Spleen (tissue), 11 donors: ENCODE results near the gene WDR1. TPM values are rescaled to one million over a fixed set of nuclear protein-coding genes. Genes with fewer than 3 reads are reported as not detected.

Source experiments
- DNase-seq: peaks from one replicate; pipeline ENCODE4 v3.0.0-alpha.2; 2020
- H3K27ac ChIP-seq, 8 donors: fragments of 200-600 bp; sonication (generic) in 7 of 8; 1 replicate in 4 of 8; 2 replicates in 4 of 8; pipeline versions ENCODE4 v1.5.0 to v1.8.0; 2016 to 2021; ENCODE audit warnings: inconsistent platforms in 4 of 8, mild to moderate bottlenecking in 4 of 8, moderate library complexity in 1 of 8
- H3K27me3 ChIP-seq, 7 donors: fragments of 200-600 bp; sonication (generic) in 6 of 7; replicated peaks in 1 of 7; 1 replicate in 4 of 7; 2 replicates in 3 of 7; pipeline versions ENCODE4 v1.5.0 to v1.8.0; 2016 to 2021; ENCODE audit warnings: inconsistent platforms in 3 of 7, mild to moderate bottlenecking in 1 of 7
- H3K36me3 ChIP-seq, 6 donors: fragments of 200-600 bp; sonication (generic) in 5 of 6; 1 replicate in 4 of 6; 2 replicates in 2 of 6; pipeline versions ENCODE4 v1.5.0 to v1.8.0; 2016 to 2021; ENCODE audit warnings: inconsistent platforms in 2 of 6
- H3K4me1 ChIP-seq, 6 donors: fragments of 200-600 bp; sonication (generic) in 5 of 6; 1 replicate in 3 of 6; 2 replicates in 3 of 6; pipeline versions ENCODE4 v1.5.0 to v1.8.0; 2016 to 2021; ENCODE audit warnings: inconsistent platforms in 3 of 6
- H3K4me3 ChIP-seq, 8 donors: fragments of 200-600 bp; sonication (generic) in 7 of 8; 1 replicate in 4 of 8; 2 replicates in 4 of 8; pipeline versions ENCODE4 v1.5.0 to v1.8.0; 2016 to 2021; ENCODE audit warnings: inconsistent platforms in 4 of 8, mild to moderate bottlenecking in 4 of 8, moderate library complexity in 2 of 8
- H3K9me3 ChIP-seq, 8 donors: fragments of 200-600 bp; sonication (generic) in 7 of 8; 1 replicate in 4 of 8; 2 replicates in 4 of 8; pipeline versions ENCODE4 v1.5.0 to v1.8.0; 2016 to 2021; ENCODE audit warnings: inconsistent platforms in 4 of 8
- CTCF ChIP-seq, 11 experiments: fragments of 200-600 bp in 7 of 11; fragments of 450-650 bp in 4 of 11; sonication (generic) in 4 of 11; IDR thresholded peaks in 8 of 11; conservative IDR thresholded peaks in 3 of 11; 1 replicate in 7 of 11; 2 replicates in 4 of 11; pipeline versions ENCODE4 v1.4.0 to v1.8.0; 2016 to 2021; ENCODE audit warnings: antibody characterized with exemption in 11 of 11, inconsistent platforms in 4 of 11, mild to moderate bottlenecking in 1 of 11
- POLR2A ChIP-seq, 3 donors: fragments of 450-650 bp; IDR thresholded peaks; one replicate each; pipeline ENCODE4 v1.5.1; 2017; ENCODE audit warnings: antibody characterized with exemption in 3 of 3, mild to moderate bottlenecking in 1 of 3
- POLR2AphosphoS5 ChIP-seq, 3 donors: sonication (generic); formaldehyde crosslinking; IDR thresholded peaks; one replicate each; pipeline ENCODE4 v1.5.1; 2017; ENCODE audit warnings: antibody characterized with exemption in 3 of 3
- WGBS, 5 donors: extraction: QIAGEN DNeasy Blood & Tissue Kit in 3 of 5; methylation state at CpG; one replicate each; pipeline versions ENCODE4 v1.1.5 to v1.1.7; 2013 to 2018; 5-methylcytosine and 5-hydroxymethylcytosine counted together
- intact Hi-C: fragments of 100-400 bp; cut with DNase I; formaldehyde crosslinking; loops from one replicate; pipeline ENCODE4 v1.15.0; 2023; ENCODE audit warnings: low total_unique reads
- polyA plus RNA-seq, 3 donors: library from polyadenylated mRNA; stranded (reverse); fragments of 200-250 nt; gene quantifications; one replicate each; pipeline ENCODE4 v1.2.1, GENCODE V29; 2013
- total RNA-seq, 7 donors: library from RNA; depleted of rRNA in 3 of 7; stranded (reverse); fragments of >200 nt in 3 of 7; fragmentation: NEBNext Ultra II Directional in 4 of 7; extraction: Animal tissue kit (Norgen Biotek cat#: 25700) in 4 of 7; gene quantifications; one replicate each; pipeline versions ENCODE4 v1.1.0 to v1.2.1, GENCODE V29; 2016 to 2021
- donor health status: healthy with polysubstance abuse.
- donor health status: DM: no; HTN: no; CAD: no; lungs with moderate emphysema.
- donor health status: DM: no; HTN: no; CAD: no.
- donor health status: Bipolar disorder and iron deficiency.
- donor health status: healthy.
- donor health status: DM: no; HTN: no; CAD: no.
- donor health status: DM: yes; HTN: yes; CAD: no.

Gene WDR1
- total and polyA plus RNA-seq, 10 donors, result 56.6 to 377 (median 147) TPM

DNA sequence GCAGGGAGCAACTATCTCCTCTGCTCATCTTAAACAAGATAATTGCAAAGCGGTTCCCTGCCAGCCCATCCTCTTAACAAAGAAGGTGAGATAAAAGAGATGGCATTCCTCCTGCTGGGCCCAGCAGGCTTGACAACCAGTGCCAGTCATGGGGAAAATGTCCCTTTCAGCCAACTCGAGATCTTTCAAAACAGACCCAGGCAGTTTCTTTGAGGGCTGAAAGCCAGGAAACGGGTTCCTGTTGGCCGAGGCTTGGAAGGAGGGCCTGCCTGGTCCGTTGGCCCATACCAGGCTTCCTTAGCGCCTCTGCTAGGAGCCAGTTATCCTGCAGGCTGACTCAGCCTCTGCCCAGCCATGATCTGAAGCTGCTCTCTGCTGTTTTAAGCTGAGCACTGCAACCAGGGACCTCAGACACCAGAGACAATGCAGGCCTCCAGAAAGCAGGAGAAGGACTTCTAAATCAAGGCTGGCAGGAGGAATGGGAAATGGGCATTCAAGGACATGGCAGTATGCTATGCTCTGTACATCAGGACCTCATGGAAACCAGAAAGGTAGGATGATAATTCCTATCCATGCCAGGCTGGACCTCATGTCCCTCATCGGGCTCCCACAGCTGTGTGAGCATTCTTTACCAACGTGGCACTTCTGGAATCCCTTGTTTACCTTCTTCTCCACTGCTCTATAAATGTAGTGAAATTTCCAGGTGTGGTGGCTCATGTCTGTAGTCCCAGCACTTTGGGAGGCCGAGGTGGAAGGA lies 52.9 kb downstream of the WDR1 start:
- TF ChIP-seq POLR2AphosphoS5 (IDR thresholded peaks at IDR 0.05) (no peak), CTCF (IDR thresholded peaks at IDR 0.05 in 8 of 11, conservative IDR thresholded peaks at IDR 0.05 in 3 of 11) (peak in 7 of 11 experiments; percentile 4 to 46 (median 34))
- Histone ChIP-seq H3K36me3 (peaks cover 0 to 85% (median 21%) of the 10 kb centered on the region in 6 donors), H3K4me1 (peaks cover 0 to 11% (median 4%) of the 10 kb centered on the region in 6 donors), H3K4me3 (no peak overlapping the region), H3K9me3 (peaks cover 0 to 4% (median 0%) of the 10 kb centered on the region in 8 donors), H3K27me3 (no peaks in the 10 kb centered on the region), H3K27ac (peak overlapping the region in 1 of 8 donors; percentile 29)
- WGBS, 5 donors, result 61 to 75% (median 66%) methylated on average over 9 of the region's 9 CpGs
- intact Hi-C loops, result no loop called here
- DNase-seq, result no peak

DNA sequence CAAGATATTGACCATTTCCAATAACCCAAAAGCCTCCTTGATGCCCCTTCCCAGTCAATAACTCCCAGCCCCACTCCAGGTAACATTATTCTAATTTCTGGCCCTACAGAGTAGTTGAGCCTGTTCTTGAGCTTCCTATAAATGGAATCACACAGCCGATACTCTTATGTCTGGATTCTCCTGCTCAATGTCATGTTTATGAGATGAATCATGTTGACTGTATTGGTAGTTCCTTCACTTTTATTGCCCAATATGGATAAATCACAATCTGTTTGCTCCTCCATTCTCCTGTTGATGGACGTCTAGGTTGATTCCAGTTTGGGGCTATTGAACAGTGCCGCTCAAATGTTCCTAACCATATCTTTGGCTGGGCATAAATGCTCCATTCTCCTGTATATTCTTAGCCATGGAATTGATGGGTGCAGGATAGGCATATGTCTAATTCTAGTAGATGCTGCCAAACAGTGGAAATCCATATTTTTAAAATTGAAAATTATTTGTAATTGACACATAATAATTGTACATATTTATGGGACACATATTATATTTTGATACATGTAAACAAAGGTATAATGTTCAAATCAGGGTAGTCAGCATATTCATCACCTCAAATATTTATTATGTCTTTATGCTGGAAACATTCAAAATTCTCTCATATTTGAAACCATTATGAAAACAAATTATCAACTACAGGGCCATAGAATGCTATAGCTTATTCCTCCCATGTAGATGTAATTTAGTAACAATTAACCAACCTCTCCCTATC lies 54.8 kb downstream of the WDR1 start:
- intact Hi-C loops, result no loop called here
- WGBS, 5 donors, result 94 to 96% (median 95%) methylated on average over 3 of the region's 3 CpGs
- TF ChIP-seq CTCF (IDR thresholded peaks at IDR 0.05 in 8 of 11, conservative IDR thresholded peaks at IDR 0.05 in 3 of 11) (no peak), POLR2A (IDR thresholded peaks at IDR 0.05) (no peak), POLR2AphosphoS5 (IDR thresholded peaks at IDR 0.05) (no peak)

GRCh38 chr4:10058371-10058770 lies 58.2 kb downstream of the WDR1 start:
- H3K4me1 ChIP-seq, result peaks cover 0 to 6% (median under 1%) of the 10 kb centered on the region in 6 donors
- TF ChIP-seq POLR2A (IDR thresholded peaks at IDR 0.05), result no peak
- no peak for TF ChIP-seq CTCF (IDR thresholded peaks at IDR 0.05 in 8 of 11, conservative IDR thresholded peaks at IDR 0.05 in 3 of 11)
- no peak for TF ChIP-seq POLR2AphosphoS5 (IDR thresholded peaks at IDR 0.05)
- intact Hi-C loops, result no loop called here
- no peak overlapping the region for H3K27ac ChIP-seq
- H3K9me3 ChIP-seq, result peaks cover 0 to 7% (median 0%) of the 10 kb centered on the region in 8 donors
- H3K36me3 ChIP-seq, result peaks cover 0 to 57% (median 0%) of the 10 kb centered on the region in 6 donors
- H3K27me3 ChIP-seq, result peaks cover 0 to 9% (median 0%) of the 10 kb centered on the region in 7 donors
- no peak overlapping the region for H3K4me3 ChIP-seq
- 94 to 99% (median 96%) methylated on average over 7 of the region's 7 CpGs for WGBS, 5 donors
- no peak for DNase-seq

More for the DNA sequence above, 54.8 kb downstream of the WDR1 start:
- H3K4me3 ChIP-seq, result no peak overlapping the region
- DNase-seq, result no peak
- H3K27ac ChIP-seq, result no peak overlapping the region
- peaks cover 0 to 7% (median 0%) of the 10 kb centered on the region in 8 donors for H3K9me3 ChIP-seq
- peaks cover 0 to 11% (median 4%) of the 10 kb centered on the region in 6 donors for H3K4me1 ChIP-seq
- H3K27me3 ChIP-seq, result no peaks in the 10 kb centered on the region
- H3K36me3 ChIP-seq, result peaks cover 0 to 77% (median 10%) of the 10 kb centered on the region in 6 donors

DNA sequence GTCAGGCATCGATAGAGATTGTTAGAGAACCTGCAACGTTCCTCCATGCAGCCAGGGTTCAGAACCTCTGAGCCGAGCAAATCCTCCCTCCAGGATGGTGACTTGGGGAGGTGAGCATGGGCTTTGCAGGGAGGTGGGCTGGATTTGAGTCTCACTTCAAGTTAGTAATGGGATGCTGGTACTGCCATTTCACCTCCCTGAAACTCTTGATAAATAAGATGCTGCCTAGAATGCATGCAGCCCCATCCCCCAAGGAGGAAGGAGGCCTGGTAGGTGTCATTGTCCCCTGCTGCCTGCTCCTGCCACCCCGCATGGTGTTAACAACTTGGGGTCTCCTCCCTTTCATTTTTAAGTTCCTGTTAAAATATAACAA lies 59.6 kb downstream of the WDR1 start:
- no peak overlapping the region for H3K4me3 ChIP-seq
- intact Hi-C loops, result no loop called here
- peaks cover 0 to 14% (median 0%) of the 10 kb centered on the region in 7 donors for H3K27me3 ChIP-seq
- TF ChIP-seq POLR2AphosphoS5 (IDR thresholded peaks at IDR 0.05) (no peak), POLR2A (IDR thresholded peaks at IDR 0.05) (no peak), CTCF (IDR thresholded peaks at IDR 0.05 in 8 of 11, conservative IDR thresholded peaks at IDR 0.05 in 3 of 11) (no peak)
- peaks cover 0 to 43% (median 0%) of the 10 kb centered on the region in 6 donors for H3K36me3 ChIP-seq
- peaks cover 0 to 7% (median 0%) of the 10 kb centered on the region in 8 donors for H3K9me3 ChIP-seq
- no peak overlapping the region for H3K27ac ChIP-seq
- no peak for DNase-seq
- H3K4me1 ChIP-seq, result no peaks in the 10 kb centered on the region
- 80 to 98% (median 90%) methylated on average over 4 of the region's 4 CpGs for WGBS, 5 donors
